ENCODE measurements around the gene NKD1. TPM values are rescaled to one million over a fixed set of nuclear protein-coding genes. Genes with fewer than 3 reads are reported as not detected.

The NKD1 gene
- total and polyA plus RNA-seq, 8 donors: 12.5 to 46.9 (median 37.9) TPM

DNA sequence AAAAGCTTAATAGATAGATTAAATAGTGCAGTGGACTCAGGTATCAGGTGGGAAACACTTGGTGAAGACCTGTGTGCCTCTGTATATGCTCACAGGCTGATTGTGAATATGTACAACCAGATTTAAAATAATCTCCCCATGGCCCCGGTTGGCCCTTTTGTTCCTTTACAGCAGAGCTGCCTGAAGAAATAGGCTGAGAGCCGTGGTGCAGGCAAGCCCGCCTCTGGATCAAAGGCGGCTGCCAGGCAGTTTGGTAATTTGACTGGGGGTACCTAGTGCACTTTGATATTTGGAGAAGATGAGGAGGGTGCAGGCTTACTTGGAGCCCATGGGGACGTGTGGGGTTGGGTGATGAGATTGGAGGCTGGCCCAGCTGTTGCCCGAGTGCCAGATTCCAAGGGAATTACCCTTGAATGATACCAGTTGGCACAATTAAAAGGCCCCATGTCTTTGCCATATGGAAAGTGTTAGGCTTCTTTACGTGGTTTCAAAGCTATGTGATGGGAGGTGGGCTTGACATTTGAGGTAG, 5.0 kb downstream of the NKD1 start:
- DNase-seq (no peak), ATAC-seq (no peak)
- Histone ChIP-seq H3K4me3 (no peak overlapping the region), H3K4me1 (peaks cover 0 to 9% of the 10 kb centered on the region in 2 donors), H3K27ac (no peak overlapping the region), H3K27me3 (peaks cover 5 to 31% of the 10 kb centered on the region in 2 donors), H3K36me3 (no peaks in the 10 kb centered on the region), H3K9me3 (no peaks in the 10 kb centered on the region)
- intact Hi-C loops (cut with DNase I): no loop called here
- TF ChIP-seq CTCF (IDR thresholded peaks at IDR 0.05): no peak

DNA sequence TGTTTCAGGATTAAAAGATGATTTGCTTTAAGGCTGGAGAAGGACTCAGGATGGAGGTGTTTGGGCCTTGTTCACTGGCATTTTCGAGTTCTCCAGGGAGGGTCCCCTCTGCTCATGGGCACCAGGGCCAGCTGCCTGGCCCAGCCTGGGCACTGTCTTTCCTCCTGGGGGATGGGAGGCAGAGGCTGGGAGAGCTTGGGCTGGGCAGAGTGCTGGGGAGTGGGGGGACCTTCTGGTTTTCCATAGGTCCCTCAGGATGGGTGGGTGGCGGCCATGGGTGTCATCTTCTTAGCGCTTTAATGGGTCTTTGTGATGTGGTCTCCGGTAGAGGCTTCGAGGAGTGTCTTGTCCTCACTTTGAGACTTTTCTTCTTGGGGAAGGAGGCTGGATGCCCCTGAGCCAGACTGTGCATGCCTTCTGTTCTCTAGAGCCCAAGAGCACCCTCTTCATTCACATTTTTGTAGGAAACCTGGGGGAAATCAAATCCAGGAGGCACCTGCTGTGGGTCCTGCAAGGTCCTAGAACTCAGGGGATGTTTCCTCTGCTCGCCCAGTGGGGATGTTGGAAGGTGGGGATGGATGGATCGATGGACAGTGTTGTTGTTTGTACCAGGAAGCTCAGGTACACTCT, 5.7 kb downstream of the NKD1 start:
- Histone ChIP-seq H3K36me3 (no peaks in the 10 kb centered on the region), H3K9me3 (no peaks in the 10 kb centered on the region), H3K4me3 (no peak overlapping the region), H3K4me1 (peaks cover 0 to 3% of the 10 kb centered on the region in 2 donors), H3K27me3 (peaks cover 5 to 25% of the 10 kb centered on the region in 2 donors), H3K27ac (no peak overlapping the region)
- intact Hi-C loops (cut with DNase I): no loop called here
- TF ChIP-seq CTCF (IDR thresholded peaks at IDR 0.05): no peak
- DNase-seq (no peak), ATAC-seq (no peak)

DNA sequence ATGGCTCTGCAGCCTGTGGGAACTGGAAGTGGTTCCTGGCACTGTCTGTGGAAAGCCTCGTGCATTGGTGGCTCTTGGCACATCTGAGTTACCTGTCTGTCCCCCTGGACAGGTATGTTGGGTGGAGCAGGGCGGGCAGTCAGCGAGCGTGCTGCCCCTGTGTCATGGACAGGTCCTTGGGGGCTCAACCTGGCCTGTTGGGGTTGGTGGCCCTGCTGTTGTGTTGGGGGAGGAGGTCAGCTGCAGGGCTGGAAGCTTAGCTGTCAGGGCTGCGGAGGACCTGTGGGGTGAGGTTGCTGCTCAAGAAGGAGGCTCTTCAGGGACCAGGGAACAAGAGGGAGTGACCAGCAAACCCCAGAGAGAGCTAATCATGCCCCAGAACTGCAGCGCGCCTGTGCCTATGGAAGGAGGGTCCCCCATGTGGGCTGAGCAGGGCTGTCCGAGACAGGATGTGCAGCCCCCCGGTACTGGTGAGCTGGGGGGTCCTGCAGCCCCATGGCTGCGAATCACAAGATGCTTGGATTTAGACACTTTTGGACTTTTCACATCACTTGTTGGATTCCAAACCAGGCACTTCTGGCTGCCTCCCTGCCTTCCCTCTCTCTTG, 7.2 kb downstream of the NKD1 start:
- ATAC-seq (no peak), DNase-seq (no peak)
- no peak overlapping the region for H3K27ac ChIP-seq
- no peaks in the 10 kb centered on the region for H3K36me3 ChIP-seq
- no peaks in the 10 kb centered on the region for H3K4me1 ChIP-seq
- H3K4me3 ChIP-seq: no peak overlapping the region
- intact Hi-C loops (cut with DNase I): no loop called here
- TF ChIP-seq CTCF (IDR thresholded peaks at IDR 0.05): no peak
- peaks cover 0 to 10% of the 10 kb centered on the region in 2 donors for H3K27me3 ChIP-seq
- no peaks in the 10 kb centered on the region for H3K9me3 ChIP-seq

- ATAC-seq (no peak), DNase-seq (no peak)
- Histone ChIP-seq H3K27me3 (peaks cover 0 to 3% of the 10 kb centered on the region in 2 donors), H3K9me3 (no peaks in the 10 kb centered on the region), H3K36me3 (no peaks in the 10 kb centered on the region), H3K4me1 (no peaks in the 10 kb centered on the region), H3K4me3 (no peak overlapping the region), H3K27ac (no peak overlapping the region)
- no peak for TF ChIP-seq CTCF (IDR thresholded peaks at IDR 0.05)
- intact Hi-C loops (cut with DNase I): no loop called here
Observed at GRCh38 chr16:50555952-50556673, 7.9 kb downstream of the NKD1 start.

- no peak for DNase-seq
- H3K27me3 ChIP-seq: no peaks in the 10 kb centered on the region
- no peak for ATAC-seq
- intact Hi-C loops (cut with DNase I): no loop called here
- H3K4me1 ChIP-seq: no peaks in the 10 kb centered on the region
- no peaks in the 10 kb centered on the region for H3K9me3 ChIP-seq
- TF ChIP-seq CTCF (IDR thresholded peaks at IDR 0.05): no peak
- no peaks in the 10 kb centered on the region for H3K36me3 ChIP-seq
- H3K27ac ChIP-seq: no peak overlapping the region
- no peak overlapping the region for H3K4me3 ChIP-seq
Observed at GRCh38 chr16:50557046-50557445, 8.8 kb downstream of the NKD1 start.
